H1 (cell line): ENCODE results near the gene DPYD. TPM values are rescaled to one million over a fixed set of nuclear protein-coding genes. Genes with fewer than 3 reads are reported as not detected.

Experiments
- CEBPB ChIP-seq: IDR thresholded peaks from 2 replicates; pipeline ENCODE4 v1.6.1; 2012; ENCODE audit warnings: low read depth, low read length
- EP300 ChIP-seq, 2 experiments: IDR thresholded peaks; 1 replicate in 1 of 2; 2 replicates in 1 of 2; pipeline ENCODE4 v1.6.1; 2011 to 2012; ENCODE audit warnings: low read depth in 2 of 2, low read length in 2 of 2, mild to moderate bottlenecking in 2 of 2, borderline replicate concordance in 1 of 2, inconsistent platforms in 1 of 2, moderate library complexity in 1 of 2
- MAFK ChIP-seq: IDR thresholded peaks from 2 replicates; pipeline ENCODE4 v1.6.1; 2012; ENCODE audit warnings: low read depth, mild to moderate bottlenecking, improper control_type of control experiment, low read length
- RBBP5 ChIP-seq: IDR thresholded peaks from 2 replicates; pipeline ENCODE4 v1.7.1; 2012; ENCODE audit warnings: low read depth, mild to moderate bottlenecking, inconsistent platforms, low read length, moderate library complexity, borderline replicate concordance
- polyA plus RNA-seq, 7 experiments: library from polyadenylated mRNA; depleted of rRNA in 3 of 7; stranded (reverse) in 5 of 7; unstranded in 2 of 7; fragments of >200 nt in 5 of 7; fragments of 200-250 nt in 2 of 7; gene quantifications; 1 replicate in 5 of 7; 2 replicates in 1 of 7; 4 replicates in 1 of 7; pipeline versions ENCODE4 v1.2.1 to v1.2.3, GENCODE V29; 2011 to 2013; ENCODE audit warnings: missing spikeins in 2 of 7, mixed read lengths in 2 of 7
- total RNA-seq: library from RNA; stranded (reverse); fragmentation: NEBNext Ultra II Directional; extraction: Animal tissue kit (Norgen Biotek cat#: 25700); gene quantifications from 2 replicates; pipeline ENCODE4 v1.2.1, GENCODE V29; 2021

The DPYD gene
- total and polyA plus RNA-seq, 2 of the 8 experiments (the other 6 are each of a cell fraction or from before 2014, with no cell fraction given): 0.29 to 0.73 TPM

DNA sequence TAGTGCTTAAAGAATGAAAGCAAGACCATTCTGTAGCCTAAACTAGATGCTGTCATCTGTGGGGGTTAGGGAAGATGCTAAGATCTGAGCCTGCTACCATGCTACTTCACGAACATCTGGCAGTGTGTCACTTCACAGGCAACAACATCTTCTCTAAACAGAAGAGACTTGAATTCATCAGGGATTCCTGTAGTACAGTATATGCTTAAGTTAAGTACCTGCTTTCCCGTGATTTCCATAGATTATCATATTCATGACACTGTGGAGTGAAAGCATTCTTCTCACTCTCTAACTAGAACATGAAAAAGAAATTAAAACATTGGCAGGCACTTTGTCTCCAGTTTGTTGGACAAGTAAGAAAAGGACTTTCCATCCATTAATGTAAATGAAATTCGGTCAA is 808.4 kb downstream of the DPYD start (continued):
- TF ChIP-seq EP300 (IDR thresholded peaks at IDR 0.05; ENCODE audit: borderline replicate concordance in 1 of 2, low read depth in 2 of 2, low read length in 2 of 2) (no peak), CEBPB (no peak), MAFK (no peak), RBBP5 (no peak)
